ENCODE data around the gene TSSK1B. TPM values are rescaled to one million over a fixed set of nuclear protein-coding genes. Genes with fewer than 3 reads are reported as not detected.

TSSK1B gene
- 0.26 and 0.48 TPM in 2 replicates for total RNA-seq

GRCh38 chr5:113434889-113435288 lies at the start of gene TSSK1B:
TSS of gene TSSK1B (minus strand) at chr5:113434989. CDS start at chr5:113434839, 150 bp downstream.

Other genes with a start within 250 kb of the TSSK1B start
- 19.3 and 38.4 TPM in 2 replicates for gene MCC, start 53.5 kb upstream of the TSSK1B start, total RNA-seq
- gene YTHDC2, start 78.7 kb upstream of the TSSK1B start, total RNA-seq = 6.5 and 9.8 TPM in 2 replicates